Measurements from ENCODE around the gene NKAPD1. TPM values are rescaled to one million over a fixed set of nuclear protein-coding genes. Genes with fewer than 3 reads are reported as not detected.

NKAPD1 gene
- total and polyA plus RNA-seq, 2 of the 13 experiments (the other 11 are each of a cell fraction or from before 2014, with no cell fraction given): 11.2 to 22.5 TPM

- TF ChIP-seq ZNF75D (CRISPR knock-in tag; IDR thresholded peaks at IDR 0.05; ENCODE audit: borderline replicate concordance) (no peak), EP300 (IDR thresholded peaks at IDR 0.05; ENCODE audit: low read depth in 2 of 2, low read length in 2 of 2) (no peak), EP300 (CRISPR knock-in tag; IDR thresholded peaks at IDR 0.05; ENCODE audit: borderline replicate concordance) (no peak; the same call in 1 of the 2 replicates), CENPBD1 (CRISPR knock-in tag; IDR thresholded peaks at IDR 0.05; ENCODE audit: borderline replicate concordance, low read depth) (no peak), TEF (CRISPR knock-in tag; IDR thresholded peaks at IDR 0.05) (no peak), MLX (CRISPR knock-in tag; IDR thresholded peaks at IDR 0.05) (peak; percentile 21; the same call in 1 of the 2 replicates), TRAFD1 (CRISPR knock-in tag; IDR thresholded peaks at IDR 0.05; ENCODE audit: borderline replicate concordance) (no peak), ZNF414 (CRISPR knock-in tag; IDR thresholded peaks at IDR 0.05) (peak; percentile 66; the same call in 1 of the 2 replicates), ZNF547 (CRISPR knock-in tag; IDR thresholded peaks at IDR 0.05) (0 out of 2 replicates have a peak, but pooled peaks have one; percentile 52), RBM39 (IDR thresholded peaks at IDR 0.05; ENCODE audit: low read depth, low read length, poor library complexity, severe bottlenecking) (peak; percentile 65), LRRFIP1 (CRISPR knock-in tag; conservative IDR thresholded peaks at IDR 0.05) (no peak), ZNF691 (CRISPR knock-in tag; IDR thresholded peaks at IDR 0.05; ENCODE audit: borderline replicate concordance, low read depth) (no peak), SSRP1 (CRISPR knock-in tag; IDR thresholded peaks at IDR 0.05) (no peak)
Measured at GRCh38 chr11:112073941-112074811, at the start of gene NKAPD1, which contains the start of gene PIH1D2 (continued).
